ENCODE measurements around the gene SORCS2. TPM values are rescaled to one million over a fixed set of nuclear protein-coding genes. Genes with fewer than 3 reads are reported as not detected.

Gene SORCS2
- total RNA-seq, 1 donor from 2014 or later: 13.8 TPM

DNA sequence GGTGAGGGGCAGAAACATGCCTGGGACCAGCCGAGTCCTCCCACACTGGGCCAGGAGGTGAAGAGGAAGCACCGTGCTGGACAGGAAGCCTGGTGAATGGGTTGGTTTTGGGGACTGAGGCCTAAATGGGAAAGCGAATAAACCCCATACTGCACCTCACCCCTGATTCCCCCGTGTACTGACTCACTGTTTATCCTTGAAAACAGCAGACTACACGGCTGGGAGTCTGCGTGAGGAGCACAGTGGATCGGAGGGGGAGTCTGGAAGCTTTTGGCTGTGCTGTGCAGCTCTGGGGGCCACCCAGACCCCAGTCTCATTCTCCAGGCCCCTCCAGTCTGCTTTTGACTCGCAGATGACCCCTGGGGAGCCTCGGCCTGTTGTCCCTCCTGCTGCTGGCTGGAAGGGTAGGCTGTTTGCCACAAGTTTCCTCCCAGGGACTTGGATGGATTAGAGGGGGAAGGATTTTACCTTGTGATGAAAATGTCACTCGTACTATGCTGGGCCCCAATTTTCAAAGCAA lies 152.4 kb downstream of the SORCS2 start:
- no peaks in the 10 kb centered on the region for H3K79me2 ChIP-seq (ENCODE audit: insufficient read depth, low read length)
- no peak overlapping the region for H3K27ac ChIP-seq (ENCODE audit: low read depth, low read length)
- H3K4me3 ChIP-seq (ENCODE audit: insufficient read depth, low read depth, low read length): no peak overlapping the region
- peaks cover 22% of the 10 kb centered on the region for H3K4me1 Mint-ChIP-seq (ENCODE audit: low read depth, unreplicated experiment)
- H3K36me3 ChIP-seq (ENCODE audit: insufficient read depth, low read length): no peaks in the 10 kb centered on the region
- H3K27me3 Mint-ChIP-seq (ENCODE audit: low read depth, unreplicated experiment): peaks cover 3% of the 10 kb centered on the region
- H3K36me3 Mint-ChIP-seq (ENCODE audit: low read depth, unreplicated experiment): peaks cover 2% of the 10 kb centered on the region
- peaks cover 18% of the 10 kb centered on the region for H3K4me1 ChIP-seq (ENCODE audit: insufficient read depth, low read length)
- no peak overlapping the region for H3K27ac Mint-ChIP-seq (ENCODE audit: unreplicated experiment)
- no peak for DNase-seq (ENCODE audit: low read depth)
- peak overlapping the region; percentile 31 for H3K9ac ChIP-seq (ENCODE audit: low read length)
- no peaks in the 10 kb centered on the region for H3K27me3 ChIP-seq (ENCODE audit: insufficient read depth, low read length)
- no peak overlapping the region for H2AFZ ChIP-seq (ENCODE audit: low read depth, low read length)
- peaks cover 13% of the 10 kb centered on the region for H3K9me3 Mint-ChIP-seq (ENCODE audit: unreplicated experiment)
- FAIRE-seq: no peak
- no peaks in the 10 kb centered on the region for H3K9me3 ChIP-seq (ENCODE audit: insufficient read depth, low read depth, low read length)
- H3K4me2 ChIP-seq (ENCODE audit: low read length): peak overlapping the region; percentile 32
- no peak overlapping the region for H3K4me3 Mint-ChIP-seq (ENCODE audit: unreplicated experiment)
- peaks cover 3% of the 10 kb centered on the region for H4K20me1 ChIP-seq (ENCODE audit: insufficient read depth, low read length)
- no peak for TF ChIP-seq EZH2 (IDR thresholded peaks at IDR 0.05; ENCODE audit: insufficient read depth, low read length)
- TF ChIP-seq CTCF (IDR thresholded peaks at IDR 0.05; ENCODE audit: insufficient read depth, low read depth, low read length): no peak

DNA sequence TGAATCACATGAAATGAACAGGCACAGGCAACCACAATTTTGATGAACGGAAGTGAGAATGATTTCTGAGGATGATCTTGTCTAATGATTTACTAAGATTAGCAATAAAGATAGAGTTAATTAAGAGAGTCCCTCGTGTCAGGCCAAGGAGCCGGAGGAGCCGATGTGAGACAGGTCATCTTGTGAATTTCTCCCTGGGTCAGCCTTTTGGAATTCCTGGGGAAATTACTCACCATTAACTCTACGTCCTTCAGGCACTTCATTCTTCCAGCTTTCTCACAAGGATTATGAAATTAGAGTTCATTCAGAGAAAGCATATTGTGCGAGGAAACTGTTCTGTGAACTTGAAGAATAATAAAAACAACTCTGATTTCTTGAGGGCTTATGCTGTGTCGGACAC lies 155.6 kb downstream of the SORCS2 start:
- H3K9me3 ChIP-seq (ENCODE audit: insufficient read depth, low read depth, low read length): no peaks in the 10 kb centered on the region
- H3K4me2 ChIP-seq (ENCODE audit: low read length): peak overlapping the region; percentile 5
- H3K27ac Mint-ChIP-seq (ENCODE audit: unreplicated experiment): no peak overlapping the region
- H3K79me2 ChIP-seq (ENCODE audit: insufficient read depth, low read length): no peaks in the 10 kb centered on the region
- no peak overlapping the region for H2AFZ ChIP-seq (ENCODE audit: low read depth, low read length)
- H3K4me3 Mint-ChIP-seq (ENCODE audit: unreplicated experiment): no peak overlapping the region
- H3K9me3 Mint-ChIP-seq (ENCODE audit: unreplicated experiment): peaks cover 9% of the 10 kb centered on the region
- no peak overlapping the region for H3K9ac ChIP-seq (ENCODE audit: low read length)
- no peak overlapping the region for H3K27ac ChIP-seq (ENCODE audit: low read depth, low read length)
- H3K4me3 ChIP-seq (ENCODE audit: insufficient read depth, low read depth, low read length): no peak overlapping the region
- H4K20me1 ChIP-seq (ENCODE audit: insufficient read depth, low read length): peaks cover 21% of the 10 kb centered on the region
- no peaks in the 10 kb centered on the region for H3K36me3 ChIP-seq (ENCODE audit: insufficient read depth, low read length)
- TF ChIP-seq EZH2 (IDR thresholded peaks at IDR 0.05; ENCODE audit: insufficient read depth, low read length) (no peak), CTCF (IDR thresholded peaks at IDR 0.05; ENCODE audit: insufficient read depth, low read depth, low read length) (no peak)
- H3K36me3 Mint-ChIP-seq (ENCODE audit: low read depth, unreplicated experiment): peaks cover 3% of the 10 kb centered on the region
- peaks cover 18% of the 10 kb centered on the region for H3K4me1 Mint-ChIP-seq (ENCODE audit: low read depth, unreplicated experiment)
- peaks cover 27% of the 10 kb centered on the region for H3K27me3 Mint-ChIP-seq (ENCODE audit: low read depth, unreplicated experiment)
- peaks cover 16% of the 10 kb centered on the region for H3K4me1 ChIP-seq (ENCODE audit: insufficient read depth, low read length)
- peaks cover 12% of the 10 kb centered on the region for H3K27me3 ChIP-seq (ENCODE audit: insufficient read depth, low read length)
- DNase-seq (ENCODE audit: low read depth) (peak; percentile 68), FAIRE-seq (peak; percentile 45)

Data from astrocyte (in vitro differentiated cells and primary cell).